HG03139 (cell line): Measurements from ENCODE around the gene PPP2R2B.
A peak's percentile ranks its signal among the peaks of the same experiment; 100 is the strongest.

ENCODE experiments used
- ATAC-seq: cut with Tn5 transposase; IDR thresholded peaks from one replicate; pipeline ENCODE4 v1.9.1; 2021; ENCODE audit not compliant: unreplicated experiment

PPP2R2B gene

DNA sequence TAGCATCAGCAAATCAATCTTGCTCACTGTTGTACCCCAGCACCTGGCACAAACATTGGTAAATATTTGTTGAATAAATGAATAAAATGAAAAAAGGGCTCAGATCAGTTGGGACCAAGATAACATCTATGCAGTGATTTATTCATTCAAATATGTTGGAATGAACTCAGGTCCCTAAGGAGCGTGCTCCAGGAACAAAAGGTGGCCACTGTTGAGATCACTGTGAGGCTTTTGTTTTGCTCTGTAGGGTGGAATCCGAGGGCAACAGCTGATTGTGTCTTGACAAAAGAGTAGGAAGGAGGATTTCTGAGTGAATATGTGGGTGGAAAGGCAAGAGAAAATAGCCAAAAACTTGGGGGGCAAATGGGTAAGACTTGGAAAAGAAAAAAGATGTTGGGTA, 89.7 kb downstream of the PPP2R2B start:
- no peak for ATAC-seq

DNA sequence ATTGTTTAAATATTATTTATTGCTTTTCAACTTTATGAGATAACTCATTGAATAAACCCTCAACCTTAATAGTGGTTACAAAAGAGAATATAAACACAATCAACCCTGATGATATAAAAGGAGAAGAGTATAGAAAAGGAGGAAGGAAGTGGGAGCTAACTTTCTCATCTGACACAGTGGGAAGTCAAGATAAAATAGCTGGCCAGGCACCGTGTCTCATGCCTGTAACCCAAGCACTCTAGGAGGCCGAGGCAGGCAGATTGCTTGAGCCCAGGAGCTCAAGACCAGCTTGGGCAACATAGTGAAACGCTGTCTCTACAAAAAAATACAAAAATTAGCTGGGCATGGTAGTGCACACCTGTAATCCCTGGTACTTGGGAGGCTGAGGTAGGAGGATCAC, 93.5 kb downstream of the PPP2R2B start:
- no peak for ATAC-seq

DNA sequence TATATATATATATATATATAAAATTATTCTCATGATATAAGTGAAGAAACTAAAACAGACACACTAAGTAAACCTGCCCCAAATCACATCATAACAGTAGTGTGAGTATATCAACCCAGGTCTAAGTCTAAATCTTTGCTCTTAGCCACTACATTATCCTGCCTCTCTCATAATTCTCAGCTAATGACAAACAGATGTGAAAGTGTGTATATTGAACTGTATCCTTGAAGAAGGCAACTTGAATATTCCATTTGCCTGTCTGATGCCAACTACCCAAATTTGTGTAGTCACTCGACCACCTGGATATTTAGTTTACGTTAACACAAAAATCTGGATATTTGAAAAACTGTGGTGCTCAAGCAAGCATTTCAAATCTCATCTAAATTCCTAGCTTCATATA, 97.4 kb downstream of the PPP2R2B start:
- ATAC-seq: no peak

DNA sequence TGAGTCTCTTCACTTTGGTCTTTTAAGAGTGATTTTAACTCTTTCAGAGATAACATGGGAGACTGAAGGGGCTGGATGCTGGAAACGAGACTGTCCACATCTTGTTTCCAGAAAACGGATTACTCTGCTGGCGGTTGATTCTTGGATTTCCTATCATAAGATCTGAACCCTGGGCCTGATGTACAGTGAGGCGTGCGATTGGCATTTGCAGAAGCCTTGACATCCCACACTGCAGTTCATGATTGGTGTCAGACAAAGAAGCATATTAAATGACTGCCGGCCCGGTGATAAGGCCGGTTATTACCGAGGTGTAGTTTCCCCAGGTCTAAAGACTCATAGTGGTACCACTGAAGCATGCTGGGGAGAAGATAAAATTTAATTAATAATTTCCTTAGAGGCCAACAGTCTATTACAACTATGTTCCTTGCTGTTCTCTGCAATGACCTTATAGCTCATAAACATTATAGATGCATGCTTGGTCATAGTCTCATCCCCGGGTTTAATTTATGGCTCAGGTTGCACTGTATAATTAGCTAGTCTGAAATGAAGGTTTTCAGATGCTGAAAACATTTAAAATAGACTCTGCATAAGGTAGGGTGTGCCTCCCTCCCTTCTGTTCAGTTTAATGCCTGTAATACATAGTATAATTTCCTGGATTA, 99.2 kb downstream of the PPP2R2B start:
- no peak for ATAC-seq

DNA sequence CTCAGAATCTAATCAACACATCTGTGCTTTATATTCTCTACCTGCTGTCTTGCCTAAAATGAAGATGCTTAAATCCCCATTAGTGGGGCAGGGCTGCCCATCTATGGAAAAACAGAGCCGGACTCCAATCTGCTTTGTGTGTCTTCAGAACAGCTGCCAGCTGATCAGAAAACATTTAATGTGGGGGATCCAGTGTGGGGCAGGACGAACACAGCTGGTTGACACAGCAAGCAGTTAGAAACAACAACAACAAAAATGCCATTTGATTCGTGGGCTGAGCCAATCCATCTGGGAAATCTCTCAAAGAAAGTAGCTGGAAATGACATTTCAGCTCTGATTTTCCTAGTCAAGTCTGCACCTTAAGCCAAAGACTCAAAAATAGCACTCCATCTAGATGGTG, 99.8 kb downstream of the PPP2R2B start:
- no peak for ATAC-seq

DNA sequence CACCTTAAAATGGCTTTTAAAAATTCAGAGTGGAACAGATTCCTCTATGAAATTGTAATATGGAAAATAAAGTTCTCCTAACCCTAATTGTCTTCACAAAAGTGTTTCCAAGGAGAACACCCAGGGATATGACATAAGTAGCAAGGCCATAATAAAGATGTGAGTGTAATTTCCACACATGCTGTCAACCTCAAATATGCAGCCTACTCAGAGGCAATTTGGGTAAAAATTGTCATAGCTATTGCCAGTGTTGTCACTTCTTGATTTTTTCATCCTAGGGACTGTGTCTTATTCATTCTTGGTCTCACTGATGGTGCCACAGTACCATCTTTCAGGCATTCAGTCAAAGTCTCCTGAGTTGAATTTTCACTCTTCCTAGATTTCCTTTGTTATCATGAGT, 100.3 kb downstream of the PPP2R2B start:
- ATAC-seq: no peak

DNA sequence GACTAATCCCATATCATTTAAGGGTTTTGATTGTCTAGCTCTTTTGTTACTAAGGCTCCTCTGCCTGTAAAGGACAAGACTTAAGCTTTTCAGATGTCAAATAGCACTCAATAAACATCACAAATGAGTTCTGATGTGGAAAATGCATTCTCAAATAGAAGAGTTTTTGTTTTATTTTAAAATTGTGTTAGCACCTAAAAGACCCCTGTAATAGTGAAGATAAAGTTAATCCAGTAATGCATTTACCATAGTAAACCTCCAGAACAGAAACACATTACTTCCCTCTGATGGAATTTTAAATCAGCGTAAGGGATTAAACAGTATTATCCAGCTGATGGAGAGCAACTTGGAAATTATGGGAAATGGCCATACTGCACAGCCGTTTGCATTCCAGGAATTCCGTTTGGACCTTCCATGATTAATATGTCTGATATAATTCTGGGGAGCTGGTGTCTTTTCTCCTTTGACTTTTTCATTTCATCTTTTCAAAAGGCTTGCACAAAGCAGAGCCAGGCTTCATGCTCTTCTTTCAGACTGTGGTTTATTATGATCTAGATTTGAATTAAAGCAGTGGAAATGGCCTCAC, 105.6 kb downstream of the PPP2R2B start:
- ATAC-seq: no peak

DNA sequence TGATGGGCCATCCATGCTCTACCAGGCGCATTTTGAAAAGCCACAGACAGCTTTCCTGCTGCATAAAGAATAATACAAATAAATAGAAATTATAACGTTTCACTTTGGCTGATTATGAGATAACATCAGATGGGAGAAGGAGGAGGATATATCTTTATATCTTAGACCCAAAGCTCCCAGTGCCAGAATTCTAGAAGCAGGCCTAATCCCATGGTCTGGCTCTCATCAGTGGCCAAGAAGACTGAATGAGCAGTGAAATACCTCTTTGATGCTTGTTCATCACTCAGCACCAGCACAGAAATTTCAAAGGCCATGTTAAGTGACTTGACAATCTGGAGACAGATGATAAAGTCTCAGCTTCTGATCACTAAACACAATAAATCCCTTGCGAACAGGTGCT, 107.6 kb downstream of the PPP2R2B start:
- no peak for ATAC-seq

DNA sequence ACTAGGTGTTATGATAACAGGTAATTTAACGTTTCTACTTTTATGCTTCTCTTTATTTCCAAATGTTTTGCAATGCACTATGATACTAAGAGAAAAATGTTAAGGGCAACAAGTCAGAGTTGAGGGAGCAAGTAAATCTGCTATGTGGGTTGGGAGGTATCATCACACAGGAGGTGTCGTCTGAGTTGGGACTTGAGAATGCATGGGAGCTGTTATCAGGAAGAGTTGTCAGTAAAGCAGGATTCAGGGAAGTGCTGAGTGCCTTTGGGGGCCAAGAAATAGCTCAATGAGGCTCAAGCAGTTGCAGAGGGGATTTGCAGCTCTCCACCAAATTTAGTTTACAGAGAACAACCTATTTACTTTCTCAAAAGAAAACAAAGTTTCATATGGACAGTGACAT, 108.0 kb downstream of the PPP2R2B start:
- no peak for ATAC-seq

DNA sequence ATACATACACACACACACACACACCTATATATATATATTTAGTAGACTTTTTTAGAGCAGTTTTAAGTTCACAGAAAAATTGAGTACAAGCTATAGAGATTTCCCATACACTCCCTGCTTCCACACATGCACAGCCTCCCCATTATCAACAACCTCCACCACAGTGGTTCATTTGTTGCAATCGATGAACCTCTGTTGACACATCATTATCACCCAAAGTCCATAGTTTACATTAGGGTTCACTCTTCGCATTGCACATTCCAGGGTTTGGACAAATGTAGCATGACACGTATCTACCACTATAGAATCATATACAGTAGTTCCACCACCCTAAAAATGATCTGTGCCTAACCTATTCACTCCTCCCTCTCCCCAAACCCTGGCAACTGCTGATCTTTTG, 111.0 kb downstream of the PPP2R2B start:
- ATAC-seq: no peak

DNA sequence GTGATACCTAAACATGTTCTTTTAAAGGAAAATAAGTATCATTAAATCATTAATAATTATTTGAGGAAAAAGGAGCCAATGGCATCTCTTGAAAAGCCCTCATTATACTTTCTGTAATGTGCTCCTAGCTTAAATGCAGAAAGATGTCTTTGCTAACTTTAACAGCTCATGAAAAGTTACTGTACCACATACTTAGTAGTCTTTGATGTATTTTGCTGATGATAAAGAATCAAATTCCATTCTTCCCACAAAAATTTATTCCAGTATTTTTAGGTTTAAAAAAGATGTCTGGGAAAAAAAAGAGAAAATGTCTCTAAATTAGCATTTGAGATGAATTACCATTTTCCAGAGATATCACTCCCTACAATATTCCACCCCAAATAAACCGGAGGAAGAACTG, 112.5 kb downstream of the PPP2R2B start:
- ATAC-seq: no peak

DNA sequence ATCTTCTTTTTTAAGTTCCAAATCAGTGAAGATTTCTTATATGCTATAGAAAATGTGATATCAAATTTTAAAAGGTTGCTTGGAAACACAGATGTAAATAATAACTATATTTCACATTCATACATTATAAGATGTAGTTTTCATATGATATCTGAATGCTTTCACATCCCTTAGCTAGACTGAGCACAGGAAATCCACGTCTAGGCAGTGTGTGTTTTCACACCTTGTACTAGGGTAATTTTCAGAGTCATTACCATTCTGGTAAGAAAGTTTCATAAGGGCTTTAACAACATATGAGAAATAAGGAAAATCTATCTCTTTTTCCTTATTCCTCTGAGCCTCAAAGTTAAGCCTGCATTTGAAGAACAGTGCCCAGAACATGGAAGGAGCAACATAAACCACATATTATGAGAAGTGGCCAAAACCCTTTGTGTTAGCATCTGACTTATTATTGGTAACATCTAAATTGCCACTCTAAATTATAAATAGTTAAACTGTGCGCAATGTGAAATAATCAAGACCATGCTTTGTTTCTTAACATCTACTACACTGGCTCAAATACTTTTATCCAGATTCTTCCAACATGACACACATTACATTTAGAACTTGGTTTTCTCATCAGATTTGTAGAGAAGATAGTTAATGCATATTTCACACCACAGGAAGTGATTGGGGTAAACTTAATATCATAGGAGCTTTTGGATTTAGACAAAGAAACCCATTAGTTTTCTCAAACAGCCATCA, 113.3 kb downstream of the PPP2R2B start:
- ATAC-seq: no peak

DNA sequence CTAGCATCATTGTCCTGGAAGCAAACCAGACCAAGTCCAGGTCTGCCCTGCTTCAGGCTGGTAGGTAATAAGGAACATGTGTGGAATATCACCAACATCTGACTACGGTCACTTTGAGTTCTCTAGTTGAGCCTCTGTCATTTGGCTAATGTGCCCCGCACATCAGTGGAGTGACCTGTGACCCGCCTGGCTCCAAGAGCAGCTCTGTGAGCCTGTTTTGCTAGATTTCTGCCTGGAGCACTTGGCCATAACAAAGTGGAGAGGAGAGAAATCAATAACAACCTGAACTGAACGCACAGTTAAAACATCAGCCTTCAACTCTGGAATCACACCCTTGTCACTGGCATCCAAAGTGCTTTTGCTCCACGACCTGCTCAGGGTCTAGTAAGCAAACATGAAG, 115.7 kb downstream of the PPP2R2B start:
- no peak for ATAC-seq

DNA sequence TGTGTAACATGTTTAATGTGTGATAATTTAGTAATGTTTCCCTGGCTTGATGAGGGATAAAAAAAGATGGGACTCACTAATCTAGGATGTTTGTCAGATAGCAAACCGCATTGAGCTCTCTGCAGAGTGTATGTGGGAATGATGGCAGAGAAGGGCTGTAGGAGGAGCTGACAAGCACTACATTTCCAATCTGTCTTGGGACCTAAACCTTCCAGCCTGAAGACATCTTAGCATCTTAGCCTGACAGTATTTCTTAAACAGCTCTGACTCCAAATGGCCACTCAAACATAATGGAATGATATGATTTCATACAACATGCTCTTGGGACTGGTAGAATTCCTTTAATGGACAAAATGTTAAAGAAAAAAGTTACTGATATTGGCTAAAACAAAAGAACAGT, 116.7 kb downstream of the PPP2R2B start:
- ATAC-seq: no peak

DNA sequence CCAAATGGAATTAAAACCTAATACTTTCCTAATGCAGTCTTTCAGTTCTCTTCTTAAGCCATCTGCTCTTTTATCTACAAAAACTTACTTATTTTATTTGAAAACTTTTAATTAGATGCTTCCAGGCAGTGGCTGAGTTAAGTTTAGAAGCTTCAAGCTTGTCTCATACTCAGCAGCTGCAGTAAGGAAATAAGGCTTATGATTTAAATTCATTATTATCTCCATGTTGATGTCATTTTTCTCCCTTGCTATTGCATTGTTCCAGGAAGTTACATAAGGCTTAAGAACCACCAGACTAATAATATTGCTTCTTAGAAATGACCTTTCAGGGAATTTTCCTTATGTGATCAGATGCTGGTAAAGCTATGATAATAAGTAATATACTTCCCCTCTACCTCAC, 119.6 kb downstream of the PPP2R2B start:
- ATAC-seq: no peak

DNA sequence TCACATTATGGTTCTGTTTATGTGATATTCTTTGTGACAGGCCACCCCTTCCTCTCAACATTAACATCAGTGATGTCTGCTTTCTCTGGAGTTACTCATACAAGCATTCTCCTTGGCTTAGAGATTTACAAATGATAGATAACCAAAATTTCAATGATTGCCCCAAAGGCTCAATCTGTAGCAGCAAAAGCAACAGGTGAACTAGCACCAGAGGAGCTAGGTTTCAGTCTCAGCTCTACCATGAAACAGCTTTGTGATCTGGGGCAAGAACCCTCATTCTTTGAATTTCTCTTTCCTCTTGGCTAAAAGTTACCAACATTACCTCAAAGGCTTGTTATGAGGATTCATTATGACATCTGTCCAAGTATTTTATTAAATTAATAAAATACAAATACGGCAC, 120.5 kb downstream of the PPP2R2B start:
- ATAC-seq: no peak

DNA sequence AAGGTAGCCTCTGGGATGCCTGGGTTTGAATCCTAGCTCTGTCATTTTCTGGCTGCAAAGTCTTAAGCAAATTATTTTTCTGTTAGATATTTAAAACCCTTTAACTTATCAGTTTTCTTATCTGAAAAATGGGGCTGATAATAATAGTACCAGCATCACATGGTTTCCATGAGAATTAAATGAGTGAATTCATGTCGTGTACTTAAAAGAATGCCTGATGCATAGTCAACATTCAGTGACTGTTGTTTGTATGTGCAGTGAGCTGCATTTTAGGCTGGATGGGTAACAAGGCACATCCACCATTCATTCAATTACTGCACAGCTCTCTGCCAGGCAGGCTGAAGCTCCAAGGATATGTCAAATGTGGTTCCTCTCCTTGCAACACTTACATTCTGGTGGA, 122.0 kb downstream of the PPP2R2B start:
- ATAC-seq: no peak

DNA sequence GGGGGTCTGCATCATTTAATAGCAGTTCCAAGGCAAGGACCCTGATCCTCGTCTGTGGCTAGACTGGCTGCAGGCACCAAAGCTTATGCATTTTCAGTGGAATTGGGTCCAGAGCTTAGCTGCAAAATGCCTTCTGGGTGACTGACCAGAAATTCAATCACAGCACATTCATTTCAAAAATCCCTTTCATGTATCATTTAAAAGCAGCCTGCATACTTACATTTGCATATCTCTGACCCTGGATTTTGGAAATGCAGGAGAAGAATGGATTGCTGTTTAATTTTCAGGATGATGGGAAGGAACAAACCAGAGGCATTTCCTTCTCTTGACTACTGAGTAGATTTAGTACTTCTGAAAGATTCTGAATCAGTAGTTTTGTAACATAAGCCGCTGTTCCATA, 122.8 kb downstream of the PPP2R2B start:
- ATAC-seq: no peak

DNA sequence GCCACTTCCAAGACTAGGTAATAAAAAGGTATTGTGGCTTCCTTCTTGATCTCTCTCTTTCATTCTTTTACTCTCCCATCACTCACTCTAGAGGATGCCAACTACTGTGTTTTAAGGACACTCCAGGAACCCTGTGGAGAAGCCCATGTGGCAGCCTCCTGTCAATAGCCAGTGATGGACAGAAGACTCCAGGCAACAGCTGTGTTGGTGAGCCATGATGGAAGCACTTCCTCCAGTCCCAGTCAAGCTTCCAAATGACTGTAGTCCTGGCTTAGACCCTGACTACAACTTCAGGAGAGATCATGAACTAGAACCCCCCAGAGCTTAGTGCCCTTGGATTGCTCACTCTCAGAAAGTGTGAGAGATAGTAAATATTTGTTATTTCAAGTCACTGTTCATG, 123.9 kb downstream of the PPP2R2B start:
- no peak for ATAC-seq

DNA sequence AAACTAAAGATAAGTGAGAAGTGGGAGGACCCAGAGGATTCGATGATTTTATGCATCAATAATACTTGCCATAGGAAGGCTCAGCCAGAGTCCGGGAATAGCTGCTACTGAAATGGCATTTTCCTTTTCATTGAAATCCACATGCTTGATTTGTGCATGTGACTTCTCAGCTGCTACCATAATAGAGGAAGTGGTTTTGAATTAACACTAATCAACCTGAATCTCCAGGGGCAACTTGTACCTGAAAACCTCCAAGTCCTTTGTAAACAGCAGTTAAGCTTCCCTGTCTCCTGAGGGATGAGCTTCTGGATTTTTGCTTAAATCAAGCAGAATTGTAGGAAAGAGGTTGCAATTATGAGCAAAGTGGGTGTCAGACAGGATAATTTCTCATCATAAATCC, 124.9 kb downstream of the PPP2R2B start:
- ATAC-seq: no peak

DNA sequence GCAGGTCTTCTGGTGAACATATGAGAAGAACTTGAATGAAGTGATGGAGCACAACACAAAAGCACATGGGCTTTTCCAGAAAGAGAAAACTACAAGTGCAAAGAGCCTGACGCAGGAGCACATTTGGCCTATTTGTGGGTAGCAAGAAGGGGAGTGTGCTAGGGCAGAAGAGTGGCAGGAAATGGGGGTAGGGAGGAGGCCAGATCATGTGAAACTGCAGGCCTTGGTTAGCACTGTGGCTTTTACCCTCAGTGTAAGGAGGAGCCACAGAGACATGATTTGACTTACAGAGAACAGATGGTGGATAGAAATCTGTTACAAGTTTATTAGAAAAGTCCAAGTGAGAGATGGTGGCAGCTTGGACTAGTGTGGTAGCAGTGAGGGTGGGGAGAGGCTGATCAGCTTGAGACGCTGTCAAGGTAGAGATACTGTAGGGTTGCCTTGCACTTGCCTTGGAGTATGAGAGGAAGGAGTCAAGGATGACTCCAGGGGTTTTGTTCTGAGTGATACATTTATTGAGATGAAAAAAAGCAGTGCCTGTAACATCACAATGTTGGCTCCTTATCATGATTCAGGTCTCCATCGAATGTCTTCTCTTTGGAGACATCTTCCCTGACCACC, 126.7 kb downstream of the PPP2R2B start:
- ATAC-seq: peak; percentile 100

DNA sequence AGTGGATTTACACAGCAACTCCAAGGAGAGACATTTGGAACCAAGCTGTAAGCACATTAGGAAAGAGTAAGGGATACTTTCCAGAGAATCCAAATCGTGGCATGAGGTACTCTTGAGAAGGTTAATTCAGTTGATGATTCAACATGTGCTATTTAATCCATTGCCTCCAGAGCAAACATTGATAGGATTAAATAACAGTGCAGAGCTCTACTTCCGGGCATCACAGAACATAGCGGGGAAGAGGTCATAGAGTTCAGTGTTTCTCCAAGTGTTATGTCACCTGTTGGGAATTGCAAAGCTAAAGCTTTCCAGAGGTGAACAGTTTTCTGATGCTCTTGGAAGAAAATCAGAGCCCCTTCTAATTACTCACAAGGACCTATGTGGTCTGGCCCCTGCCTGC, 127.5 kb downstream of the PPP2R2B start:
- no peak for ATAC-seq
